HL-60 (cell line): ENCODE data around the gene RGS1.

ENCODE experiments used
- DNase-seq, 2 experiments: peaks; one replicate each; pipeline ENCODE4 v3.0.0-alpha.2; 2010 to 2020; ENCODE audit warnings: low read depth in 1 of 2, low spot score in 1 of 2
- H3K27ac ChIP-seq: fragments of 250-450 bp; sonication (Bioruptor Pico); replicated peaks from 2 replicates; pipeline ENCODE4 v1.5.1; 2020; ENCODE audit warnings: mild to moderate bottlenecking, moderate library complexity
- H3K27me3 ChIP-seq: fragments of 250-450 bp; sonication (Bioruptor Pico); 2 replicates; pipeline ENCODE4 v1.5.1; 2021; ENCODE audit warnings: mild to moderate bottlenecking, moderate library complexity; ENCODE audit not compliant: insufficient read depth, poor library complexity, severe bottlenecking
- H3K4me3 ChIP-seq: replicated peaks from 2 replicates; pipeline ENCODE4 v1.5.1; 2011; ENCODE audit warnings: mild to moderate bottlenecking, control low read depth, low read length; ENCODE audit not compliant: insufficient read depth
- CTCF ChIP-seq: IDR thresholded peaks from one replicate; pipeline ENCODE4 v1.5.1; 2011; ENCODE audit warnings: low read length, control low read depth, inconsistent platforms; ENCODE audit not compliant: insufficient read depth
- GABPA ChIP-seq: IDR thresholded peaks from 2 replicates; pipeline ENCODE4 v1.6.1; 2012; ENCODE audit warnings: low read depth
- POLR2AphosphoS5 ChIP-seq: IDR thresholded peaks from 2 replicates; pipeline ENCODE4 v1.6.1; 2012; ENCODE audit warnings: low read depth
- REST ChIP-seq: IDR thresholded peaks from 2 replicates; pipeline ENCODE4 v1.6.1; 2012; ENCODE audit warnings: low read depth; ENCODE audit not compliant: insufficient replicate concordance
- SPI1 ChIP-seq: IDR thresholded peaks from 2 replicates; pipeline ENCODE4 v1.6.1; 2012; ENCODE audit warnings: low read depth, mild to moderate bottlenecking, borderline replicate concordance

Gene RGS1

GRCh38 chr1:192600275-192600674, 24.7 kb downstream of the RGS1 start:
- TF ChIP-seq POLR2AphosphoS5 (no peak), GABPA (no peak)
- DNase-seq = no peak
- H3K27me3 ChIP-seq = no peaks in the 10 kb centered on the region
- H3K4me3 ChIP-seq = no peak overlapping the region
- no peak overlapping the region for H3K27ac ChIP-seq

DNA sequence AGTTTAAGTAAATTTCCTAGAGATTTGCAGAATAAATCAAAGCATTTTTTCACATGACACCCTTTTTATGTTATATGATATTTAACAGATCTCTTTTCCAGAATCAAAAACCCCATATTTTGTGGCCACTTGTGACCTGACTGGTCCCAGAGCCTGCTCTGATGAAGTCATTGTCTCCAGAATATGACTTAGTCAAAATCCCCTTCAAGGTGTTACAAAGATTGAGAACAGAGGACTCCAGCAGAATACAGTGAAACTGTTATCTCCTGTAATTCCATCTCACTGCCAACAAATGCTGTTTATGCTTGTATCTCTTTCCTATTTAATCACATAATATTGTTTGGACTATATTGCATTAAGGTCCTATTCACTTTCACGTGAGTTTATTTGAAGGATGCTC, 25.6 kb downstream of the RGS1 start:
- no peak for DNase-seq
- H3K27ac ChIP-seq = no peak overlapping the region
- no peak overlapping the region for H3K4me3 ChIP-seq
- TF ChIP-seq CTCF (no peak), POLR2AphosphoS5 (no peak), REST (no peak)
- no peaks in the 10 kb centered on the region for H3K27me3 ChIP-seq

- Histone ChIP-seq H3K27ac (no peak overlapping the region), H3K27me3 (no peaks in the 10 kb centered on the region)
- TF ChIP-seq REST = no peak
- TF ChIP-seq GABPA = no peak
These were observed 26.0 kb downstream of the RGS1 start for GRCh38 chr1:192601567-192601966.

GRCh38 chr1:192602757-192603156, 27.2 kb downstream of the RGS1 start:
- H3K4me3 ChIP-seq = no peak overlapping the region
- no peak overlapping the region for H3K27ac ChIP-seq
- H3K27me3 ChIP-seq = no peaks in the 10 kb centered on the region
- TF ChIP-seq SPI1 (no peak), REST (no peak), CTCF (no peak), GABPA (no peak), POLR2AphosphoS5 (no peak)
- DNase-seq = no peak

More at GRCh38 chr1:192601567-192601966, 26.0 kb downstream of the RGS1 start:
- no peak for DNase-seq
- H3K4me3 ChIP-seq = no peak overlapping the region
